Measurements from ENCODE around the gene OR14A16.

The OR14A16 gene

DNA sequence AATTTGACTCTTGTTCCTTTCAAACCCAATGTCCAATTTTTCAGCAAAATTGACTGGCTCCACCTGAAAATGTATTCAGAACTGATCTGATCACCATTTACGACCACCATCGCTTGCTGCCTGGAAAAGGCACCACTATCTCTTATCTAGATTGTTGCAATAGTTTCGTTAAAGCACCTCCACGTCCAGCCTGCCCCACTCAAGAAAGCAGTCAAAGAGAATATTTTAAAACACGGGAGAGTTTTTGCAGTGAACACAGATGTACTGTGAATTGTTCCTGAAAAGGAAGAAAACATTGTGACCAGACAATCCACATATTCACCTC, 21.7 kb upstream of the OR14A16 start:
- Histone ChIP-seq H3K27me3 (ENCODE audit: insufficient read depth, low read length) (no peaks in the 10 kb centered on the region), H3K27ac (ENCODE audit: low read depth, low read length) (no peak overlapping the region), H3K36me3 (ENCODE audit: insufficient read depth, low read length) (no peaks in the 10 kb centered on the region), H3K4me3 (ENCODE audit: low read depth, low read length) (no peak overlapping the region), H3K79me2 (ENCODE audit: control insufficient read depth, insufficient read depth, low read length, unreplicated experiment) (no peaks in the 10 kb centered on the region), H3K4me1 (ENCODE audit: control insufficient read depth, insufficient read depth, low read length, unreplicated experiment) (no peaks in the 10 kb centered on the region), H2AFZ (ENCODE audit: low read length, unreplicated experiment) (no peak overlapping the region)

DNA sequence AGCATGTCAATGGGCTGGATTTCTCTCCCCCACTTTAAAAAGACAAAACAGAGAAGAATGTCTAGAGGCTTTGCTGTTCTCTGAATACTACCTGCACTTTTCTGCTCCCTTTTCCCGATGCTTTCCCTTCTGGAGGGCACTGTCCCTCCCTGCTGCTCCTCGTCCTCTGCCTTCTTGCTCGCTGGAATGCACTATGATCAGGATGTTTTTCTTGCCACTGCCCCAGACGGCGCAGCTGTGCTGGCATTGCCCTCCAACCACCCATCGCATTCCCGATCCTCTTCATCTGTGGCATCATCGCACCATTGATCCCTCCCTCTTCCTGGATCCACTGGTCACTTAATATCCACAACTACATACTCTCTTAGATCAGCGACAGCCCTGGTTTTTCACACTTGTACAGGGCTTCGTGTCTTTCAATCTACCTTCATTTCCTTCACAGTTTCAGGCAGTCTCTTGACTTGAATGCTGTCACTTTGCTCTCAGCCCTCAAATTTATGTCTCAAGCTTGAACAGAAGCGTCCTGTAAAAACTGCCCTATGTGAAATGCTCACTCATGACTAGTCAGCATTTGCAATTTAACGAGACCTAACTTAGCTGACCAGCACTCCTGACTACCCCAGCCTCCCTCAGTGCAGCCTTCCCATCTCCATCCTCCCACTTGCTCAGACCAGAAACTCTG, 21.2 kb upstream of the OR14A16 start:
- no peak overlapping the region for H3K27ac ChIP-seq (ENCODE audit: low read depth, low read length)
- no peaks in the 10 kb centered on the region for H3K36me3 ChIP-seq (ENCODE audit: insufficient read depth, low read length)
- no peaks in the 10 kb centered on the region for H3K27me3 ChIP-seq (ENCODE audit: insufficient read depth, low read length)
- H3K4me3 ChIP-seq (ENCODE audit: low read depth, low read length), result no peak overlapping the region
- H3K79me2 ChIP-seq (ENCODE audit: control insufficient read depth, insufficient read depth, low read length, unreplicated experiment), result no peaks in the 10 kb centered on the region
- H3K4me1 ChIP-seq (ENCODE audit: control insufficient read depth, insufficient read depth, low read length, unreplicated experiment), result no peaks in the 10 kb centered on the region
- H2AFZ ChIP-seq (ENCODE audit: low read length, unreplicated experiment), result no peak overlapping the region

DNA sequence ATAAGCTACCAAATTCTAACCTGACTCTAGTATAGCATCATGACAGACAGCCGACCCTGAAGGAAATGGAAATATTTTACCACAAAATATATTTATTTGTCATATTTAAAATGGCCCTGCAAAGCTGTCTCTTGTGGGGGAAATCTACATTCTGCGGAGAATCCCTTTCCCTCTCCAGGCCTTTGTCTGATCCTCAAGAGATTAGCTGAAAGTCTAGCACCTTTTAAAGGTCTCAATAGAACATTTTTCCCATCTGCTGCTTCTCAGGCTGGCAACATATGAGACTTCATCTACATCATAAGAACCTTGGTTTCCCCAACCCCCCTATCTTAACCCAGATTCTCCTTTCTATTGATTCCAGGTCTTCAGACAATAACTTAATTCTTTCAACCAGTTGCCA, 19.5 kb upstream of the OR14A16 start:
- H3K27ac ChIP-seq (ENCODE audit: low read depth, low read length), result no peak overlapping the region
- H3K4me3 ChIP-seq (ENCODE audit: low read depth, low read length), result no peak overlapping the region
- no peaks in the 10 kb centered on the region for H3K4me1 ChIP-seq (ENCODE audit: control insufficient read depth, insufficient read depth, low read length, unreplicated experiment)
- H3K79me2 ChIP-seq (ENCODE audit: control insufficient read depth, insufficient read depth, low read length, unreplicated experiment), result no peaks in the 10 kb centered on the region
- no peaks in the 10 kb centered on the region for H3K36me3 ChIP-seq (ENCODE audit: insufficient read depth, low read length)
- no peaks in the 10 kb centered on the region for H3K27me3 ChIP-seq (ENCODE audit: insufficient read depth, low read length)
- H2AFZ ChIP-seq (ENCODE audit: low read length, unreplicated experiment), result no peak overlapping the region

DNA sequence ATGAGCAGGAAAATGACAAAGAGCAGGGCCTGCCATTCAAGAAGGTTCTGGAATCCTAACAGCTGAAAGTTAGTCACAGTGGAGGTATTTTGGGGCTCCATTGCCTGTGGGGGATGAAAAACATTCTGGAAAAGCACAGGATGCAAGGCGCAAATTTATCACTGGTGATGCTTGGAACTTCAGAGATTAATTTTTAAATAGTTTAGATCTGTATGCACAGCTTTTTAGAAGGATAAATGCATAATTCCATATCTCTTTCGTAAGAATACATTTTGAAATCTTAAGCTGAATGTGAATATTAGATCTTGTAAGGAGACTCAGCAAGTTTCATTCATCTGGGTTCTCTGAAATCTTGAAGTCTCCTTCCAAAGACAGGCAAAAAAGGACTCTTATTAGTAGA, 17.9 kb upstream of the OR14A16 start, which contains the start of gene OR11L1:
OR11L1 (minus strand) TSS at position 101 of the 400 bp plus-strand sequence; CDS start at position 101, 0 bp downstream.
- no peaks in the 10 kb centered on the region for H3K27me3 ChIP-seq (ENCODE audit: insufficient read depth, low read length)
- H3K4me1 ChIP-seq (ENCODE audit: control insufficient read depth, insufficient read depth, low read length, unreplicated experiment), result no peaks in the 10 kb centered on the region
- H3K27ac ChIP-seq (ENCODE audit: low read depth, low read length), result no peak within 1 kb of the TSS
- H3K79me2 ChIP-seq (ENCODE audit: control insufficient read depth, insufficient read depth, low read length, unreplicated experiment), result no peaks in the 10 kb centered on the region
- H3K36me3 ChIP-seq (ENCODE audit: insufficient read depth, low read length), result no peaks in the 10 kb centered on the region
- H3K4me3 ChIP-seq (ENCODE audit: low read depth, low read length), result no peak within 1 kb of the TSS
- no peak within 1 kb of the TSS for H2AFZ ChIP-seq (ENCODE audit: low read length, unreplicated experiment)

DNA sequence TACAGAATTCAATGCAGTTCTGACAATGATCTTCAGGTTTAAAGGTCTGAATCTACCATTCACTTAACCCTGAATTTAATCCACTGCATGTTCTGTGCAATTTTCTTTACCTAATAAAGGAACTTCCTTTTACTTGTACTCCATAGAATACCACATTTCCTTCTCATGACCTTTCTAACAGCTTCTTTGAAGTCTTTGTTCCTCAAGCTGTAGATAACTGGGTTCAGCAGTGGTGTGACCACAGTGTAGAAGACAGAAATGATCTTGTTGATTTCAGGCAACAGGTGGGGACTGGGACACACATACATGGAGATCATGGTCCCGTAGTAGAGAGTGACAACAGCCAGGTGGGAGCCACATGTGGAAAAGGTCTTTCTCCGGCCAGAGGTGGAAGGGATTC, 16.9 kb upstream of the OR14A16 start:
- Histone ChIP-seq H3K79me2 (ENCODE audit: control insufficient read depth, insufficient read depth, low read length, unreplicated experiment) (no peaks in the 10 kb centered on the region), H3K4me3 (ENCODE audit: low read depth, low read length) (no peak overlapping the region), H3K4me1 (ENCODE audit: control insufficient read depth, insufficient read depth, low read length, unreplicated experiment) (no peaks in the 10 kb centered on the region), H3K27ac (ENCODE audit: low read depth, low read length) (no peak overlapping the region), H3K27me3 (ENCODE audit: insufficient read depth, low read length) (no peaks in the 10 kb centered on the region), H2AFZ (ENCODE audit: low read length, unreplicated experiment) (no peak overlapping the region), H3K36me3 (ENCODE audit: insufficient read depth, low read length) (no peaks in the 10 kb centered on the region)

DNA sequence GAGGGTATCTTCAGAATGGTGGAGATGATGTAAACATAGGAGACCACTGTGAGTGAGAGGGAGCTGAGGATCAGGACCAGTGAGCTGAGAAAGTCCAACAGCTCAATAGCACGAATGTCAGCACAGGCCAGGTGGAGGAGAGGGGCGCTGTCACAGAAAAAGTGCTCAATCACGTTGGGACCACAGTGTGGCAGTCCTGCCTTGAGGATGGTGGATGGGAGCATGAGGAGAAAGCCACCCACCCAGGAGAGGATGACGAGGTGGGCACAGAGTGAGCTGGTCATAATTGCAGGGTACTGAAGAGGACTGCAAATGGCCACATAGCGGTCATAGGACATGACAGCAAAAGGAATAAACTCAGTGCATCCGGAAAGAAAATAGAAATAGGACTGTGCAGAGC, 9.7 kb upstream of the OR14A16 start:
- Histone ChIP-seq H3K79me2 (ENCODE audit: control insufficient read depth, insufficient read depth, low read length, unreplicated experiment) (no peaks in the 10 kb centered on the region), H3K4me3 (ENCODE audit: low read depth, low read length) (no peak overlapping the region), H3K4me1 (ENCODE audit: control insufficient read depth, insufficient read depth, low read length, unreplicated experiment) (no peaks in the 10 kb centered on the region)

DNA sequence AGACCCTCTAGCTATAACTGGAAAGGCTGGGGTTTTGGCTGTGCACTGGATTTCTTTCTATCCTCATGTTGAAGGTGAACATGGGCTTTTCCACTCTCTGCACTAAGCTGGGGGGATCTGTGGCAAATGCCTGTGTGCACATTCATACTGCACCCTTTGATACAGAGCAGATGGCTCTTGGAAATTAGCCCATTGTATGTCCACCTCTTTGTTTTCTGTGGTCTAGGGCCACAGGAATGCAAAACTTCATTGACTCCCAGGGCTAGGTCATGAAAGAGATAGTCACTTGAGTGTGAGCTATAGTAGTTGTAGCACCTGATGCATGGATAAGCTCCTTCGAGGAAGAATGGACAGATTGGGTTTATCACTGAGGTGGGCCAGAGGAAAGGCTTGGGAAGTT, 5.7 kb upstream of the OR14A16 start:
- no peaks in the 10 kb centered on the region for H3K27me3 ChIP-seq (ENCODE audit: insufficient read depth, low read length)
- no peak overlapping the region for H2AFZ ChIP-seq (ENCODE audit: low read length, unreplicated experiment)
- H3K4me1 ChIP-seq (ENCODE audit: control insufficient read depth, insufficient read depth, low read length, unreplicated experiment), result no peaks in the 10 kb centered on the region
- H3K79me2 ChIP-seq (ENCODE audit: control insufficient read depth, insufficient read depth, low read length, unreplicated experiment), result no peaks in the 10 kb centered on the region
- no peak overlapping the region for H3K27ac ChIP-seq (ENCODE audit: low read depth, low read length)
- no peak overlapping the region for H3K4me3 ChIP-seq (ENCODE audit: low read depth, low read length)
- H3K36me3 ChIP-seq (ENCODE audit: insufficient read depth, low read length), result no peaks in the 10 kb centered on the region

More for the DNA sequence above, 9.7 kb upstream of the OR14A16 start:
- no peaks in the 10 kb centered on the region for H3K36me3 ChIP-seq (ENCODE audit: insufficient read depth, low read length)
- no peaks in the 10 kb centered on the region for H3K27me3 ChIP-seq (ENCODE audit: insufficient read depth, low read length)
- H3K27ac ChIP-seq (ENCODE audit: low read depth, low read length), result no peak overlapping the region
- H2AFZ ChIP-seq (ENCODE audit: low read length, unreplicated experiment), result no peak overlapping the region

DNA sequence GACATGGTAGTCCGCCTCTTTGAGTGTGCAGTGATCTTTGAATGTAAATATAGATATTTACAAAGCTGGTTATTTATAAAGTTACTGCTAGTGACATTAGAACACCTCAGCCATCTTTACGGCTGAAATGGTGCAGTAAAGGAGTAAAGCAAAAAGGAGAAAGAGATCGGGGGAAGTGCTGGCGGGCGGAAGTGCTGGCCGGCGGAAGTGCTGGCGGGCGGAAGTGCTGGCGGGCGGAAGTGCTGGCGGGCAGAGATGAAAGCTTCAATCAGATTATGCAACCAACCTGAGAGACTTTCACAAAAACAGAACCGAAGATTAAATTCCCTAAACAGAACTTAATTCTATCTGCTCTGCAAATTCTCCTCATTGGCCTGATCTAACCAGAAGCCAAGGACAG, 1.4 kb upstream of the OR14A16 start:
- no peaks in the 10 kb centered on the region for H3K27me3 ChIP-seq (ENCODE audit: insufficient read depth, low read length)
- H3K27ac ChIP-seq (ENCODE audit: low read depth, low read length), result no peak overlapping the region
- no peaks in the 10 kb centered on the region for H3K36me3 ChIP-seq (ENCODE audit: insufficient read depth, low read length)
- H3K4me1 ChIP-seq (ENCODE audit: control insufficient read depth, insufficient read depth, low read length, unreplicated experiment), result no peaks in the 10 kb centered on the region
- H3K4me3 ChIP-seq (ENCODE audit: low read depth, low read length), result no peak overlapping the region
- no peak overlapping the region for H2AFZ ChIP-seq (ENCODE audit: low read length, unreplicated experiment)
- H3K79me2 ChIP-seq (ENCODE audit: control insufficient read depth, insufficient read depth, low read length, unreplicated experiment), result no peaks in the 10 kb centered on the region

DNA sequence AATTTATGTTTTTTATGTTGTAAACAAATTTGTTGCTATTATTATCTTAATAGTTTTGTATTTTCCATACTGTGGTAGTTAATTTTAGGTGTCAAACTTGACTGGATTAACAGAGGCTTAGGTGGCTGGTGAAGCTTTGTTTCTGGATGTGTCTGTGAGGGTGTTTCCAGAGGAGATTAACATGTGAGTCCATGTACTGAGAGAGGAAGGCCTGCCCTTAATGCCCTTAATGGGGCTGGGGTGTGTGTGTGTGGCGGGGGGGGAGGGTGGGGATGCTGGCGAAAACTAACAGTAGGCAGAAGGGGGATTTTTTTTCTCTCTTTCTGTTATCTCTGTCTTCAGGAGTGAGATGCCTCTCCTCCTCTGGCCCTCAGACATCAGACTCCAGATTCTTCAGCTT, 1.9 kb downstream of the OR14A16 start:
- Histone ChIP-seq H3K4me1 (ENCODE audit: control insufficient read depth, insufficient read depth, low read length, unreplicated experiment) (no peaks in the 10 kb centered on the region), H3K27me3 (ENCODE audit: insufficient read depth, low read length) (no peaks in the 10 kb centered on the region), H3K27ac (ENCODE audit: low read depth, low read length) (no peak overlapping the region), H3K36me3 (ENCODE audit: insufficient read depth, low read length) (no peaks in the 10 kb centered on the region), H3K4me3 (ENCODE audit: low read depth, low read length) (no peak overlapping the region), H3K79me2 (ENCODE audit: control insufficient read depth, insufficient read depth, low read length, unreplicated experiment) (no peaks in the 10 kb centered on the region), H2AFZ (ENCODE audit: low read length, unreplicated experiment) (no peak overlapping the region)

DNA sequence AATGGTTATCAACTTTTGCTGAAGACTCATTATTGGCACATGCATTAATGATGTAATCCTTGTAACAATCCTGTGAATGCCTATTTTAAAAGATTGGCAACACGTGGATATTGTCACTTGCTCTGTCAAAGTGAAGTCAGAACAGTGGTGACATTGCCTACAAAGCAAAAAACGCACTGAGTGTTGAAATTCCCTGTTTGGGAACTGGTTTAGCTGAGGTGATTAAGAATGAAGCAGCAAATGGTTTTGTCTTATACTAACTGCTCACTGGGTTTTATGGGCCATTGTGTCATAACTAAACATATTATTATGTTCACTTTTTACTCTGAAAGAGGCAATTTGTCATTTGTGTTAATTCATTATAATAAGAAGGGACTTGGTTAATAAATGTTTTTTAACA, 11.3 kb downstream of the OR14A16 start:
- no peak overlapping the region for H2AFZ ChIP-seq (ENCODE audit: low read length, unreplicated experiment)
- H3K36me3 ChIP-seq (ENCODE audit: insufficient read depth, low read length), result no peaks in the 10 kb centered on the region
- H3K27me3 ChIP-seq (ENCODE audit: insufficient read depth, low read length), result no peaks in the 10 kb centered on the region
- H3K4me1 ChIP-seq (ENCODE audit: control insufficient read depth, insufficient read depth, low read length, unreplicated experiment), result no peaks in the 10 kb centered on the region
- no peaks in the 10 kb centered on the region for H3K79me2 ChIP-seq (ENCODE audit: control insufficient read depth, insufficient read depth, low read length, unreplicated experiment)
- no peak overlapping the region for H3K27ac ChIP-seq (ENCODE audit: low read depth, low read length)
- H3K4me3 ChIP-seq (ENCODE audit: low read depth, low read length), result no peak overlapping the region

DNA sequence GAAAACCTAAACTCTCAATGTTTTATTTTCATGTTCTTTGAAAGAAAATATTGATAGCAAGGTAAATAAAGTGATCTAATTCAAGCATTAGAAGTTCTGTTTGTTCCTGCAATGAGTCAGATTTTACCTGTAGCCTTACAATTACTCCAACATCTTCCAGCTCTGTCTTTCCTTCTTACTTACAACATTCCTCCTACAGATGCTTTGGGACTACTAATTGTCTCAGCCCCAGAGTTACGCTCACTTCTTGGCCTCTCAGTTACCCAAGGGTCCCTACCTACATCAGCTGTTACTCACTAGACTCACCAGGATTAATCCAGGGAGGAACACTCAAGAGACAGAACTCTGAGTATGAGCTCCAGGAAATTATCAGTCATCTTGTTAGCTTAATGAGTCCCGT, 26.4 kb downstream of the OR14A16 start:
- Histone ChIP-seq H3K79me2 (ENCODE audit: control insufficient read depth, insufficient read depth, low read length, unreplicated experiment) (no peaks in the 10 kb centered on the region), H3K27me3 (ENCODE audit: insufficient read depth, low read length) (no peaks in the 10 kb centered on the region), H3K36me3 (ENCODE audit: insufficient read depth, low read length) (no peaks in the 10 kb centered on the region), H3K27ac (ENCODE audit: low read depth, low read length) (no peak overlapping the region), H3K4me3 (ENCODE audit: low read depth, low read length) (no peak overlapping the region), H2AFZ (ENCODE audit: low read length, unreplicated experiment) (no peak overlapping the region), H3K4me1 (ENCODE audit: control insufficient read depth, insufficient read depth, low read length, unreplicated experiment) (no peaks in the 10 kb centered on the region)

All from ACC112 (cell line).